Endothelial cell (in vitro differentiated cells): Measurements from ENCODE around the gene ARMCX1. TPM values are rescaled to one million over a fixed set of nuclear protein-coding genes. Genes with fewer than 3 reads are reported as not detected.
A peak's percentile ranks its signal among the peaks of the same experiment; 100 is the strongest.
"Not testable (repeated sequence)": the region's sequence is repeated elsewhere in the genome, so short reads cannot be mapped to it uniquely, and the experiment has no call there.

ENCODE experiments used
- DNase-seq: peaks from one replicate; pipeline ENCODE4 v3.0.0; 2021; ENCODE audit warnings: low spot score
- H3K27ac Mint-ChIP-seq: one replicate; pipeline ENCODE4 v1.8.0; 2021; ENCODE audit warnings: mixed read lengths, inconsistent platforms; ENCODE audit not compliant: unreplicated experiment
- H3K27me3 Mint-ChIP-seq: one replicate; pipeline ENCODE4 v1.8.0; 2021; ENCODE audit warnings: mild to moderate bottlenecking, moderate library complexity, mixed read lengths, inconsistent platforms; ENCODE audit not compliant: unreplicated experiment
- H3K36me3 Mint-ChIP-seq: one replicate; pipeline ENCODE4 v1.8.0; 2021; ENCODE audit warnings: mild to moderate bottlenecking, low read depth, mixed read lengths, inconsistent platforms; ENCODE audit not compliant: unreplicated experiment
- H3K4me1 Mint-ChIP-seq: one replicate; pipeline ENCODE4 v1.8.0; 2021; ENCODE audit warnings: mild to moderate bottlenecking, mixed read lengths, inconsistent platforms; ENCODE audit not compliant: unreplicated experiment
- H3K4me3 Mint-ChIP-seq: one replicate; pipeline ENCODE4 v1.8.0; 2021; ENCODE audit warnings: mild to moderate bottlenecking, mixed read lengths, inconsistent platforms; ENCODE audit not compliant: unreplicated experiment
- H3K9me3 Mint-ChIP-seq: one replicate; pipeline ENCODE4 v1.8.0; 2021; ENCODE audit warnings: mixed read lengths, inconsistent platforms; ENCODE audit not compliant: unreplicated experiment
- long read RNA-seq: library from polyadenylated mRNA; unstranded; transcript quantifications from one replicate; pipeline ENCODE4 v2.0.0, GENCODE V29; 2020; ENCODE audit not compliant: unreplicated experiment
- total RNA-seq: library from RNA; stranded (reverse); fragmentation: NEBNext Ultra II Directional; extraction: Animal tissue kit (Norgen Biotek cat#: 25700); gene quantifications from one replicate; pipeline ENCODE4 v1.2.1, GENCODE V29; 2021; ENCODE audit not compliant: unreplicated experiment
- TF ChIP-seq, protein P1 (sequence below): fragments of 200-600 bp; sonication (generic); IDR thresholded peaks from one replicate; pipeline ENCODE4 v1.5.0; 2021; ENCODE audit warnings: antibody characterized with exemption; ENCODE audit not compliant: unreplicated experiment

ARMCX1 gene
- total RNA-seq = 35.2 TPM
- long read RNA-seq, transcript ARMCX1-201 (4 exons, 2,141 nt) = major isoform, 36 of 48 reads
- long read RNA-seq, partial matches to known transcripts = 0 of 48 reads
- long read RNA-seq, other reads (novel, unspliced or antisense) = 12 of 48 reads

- no peaks in the 10 kb centered on the region for H3K9me3 Mint-ChIP-seq
- peak within 1 kb of the TSS; percentile 91 for H3K4me3 Mint-ChIP-seq
- peak within 1 kb of the TSS; percentile 93 for H3K27ac Mint-ChIP-seq
- H3K27me3 Mint-ChIP-seq = peaks cover 11% of the 10 kb centered on the region
- TF ChIP-seq, protein P1, sequence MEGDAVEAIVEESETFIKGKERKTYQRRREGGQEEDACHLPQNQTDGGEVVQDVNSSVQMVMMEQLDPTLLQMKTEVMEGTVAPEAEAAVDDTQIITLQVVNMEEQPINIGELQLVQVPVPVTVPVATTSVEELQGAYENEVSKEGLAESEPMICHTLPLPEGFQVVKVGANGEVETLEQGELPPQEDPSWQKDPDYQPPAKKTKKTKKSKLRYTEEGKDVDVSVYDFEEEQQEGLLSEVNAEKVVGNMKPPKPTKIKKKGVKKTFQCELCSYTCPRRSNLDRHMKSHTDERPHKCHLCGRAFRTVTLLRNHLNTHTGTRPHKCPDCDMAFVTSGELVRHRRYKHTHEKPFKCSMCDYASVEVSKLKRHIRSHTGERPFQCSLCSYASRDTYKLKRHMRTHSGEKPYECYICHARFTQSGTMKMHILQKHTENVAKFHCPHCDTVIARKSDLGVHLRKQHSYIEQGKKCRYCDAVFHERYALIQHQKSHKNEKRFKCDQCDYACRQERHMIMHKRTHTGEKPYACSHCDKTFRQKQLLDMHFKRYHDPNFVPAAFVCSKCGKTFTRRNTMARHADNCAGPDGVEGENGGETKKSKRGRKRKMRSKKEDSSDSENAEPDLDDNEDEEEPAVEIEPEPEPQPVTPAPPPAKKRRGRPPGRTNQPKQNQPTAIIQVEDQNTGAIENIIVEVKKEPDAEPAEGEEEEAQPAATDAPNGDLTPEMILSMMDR = no peak
- H3K4me1 Mint-ChIP-seq = peaks cover 9% of the 10 kb centered on the region
- DNase-seq = peak; percentile 45
- peaks cover 4% of the 10 kb centered on the region for H3K36me3 Mint-ChIP-seq
These were observed at the start of gene ARMCX1 for GRCh38 chrX:101550362-101550750. ARMCX1 (plus strand) TSS chrX:101550547; CDS start chrX:101552931, 2,384 bp downstream.

- peaks cover 12% of the 10 kb centered on the region for H3K36me3 Mint-ChIP-seq
- H3K27me3 Mint-ChIP-seq, H3K27ac Mint-ChIP-seq: not testable (repeated sequence)
These were observed 47.4 kb upstream of the ARMCX1 start for GRCh38 chrX:101502929-101503328.

GRCh38 chrX:101507372-101507771 is 43.0 kb upstream of the ARMCX1 start:
- H3K4me1 Mint-ChIP-seq = no peaks in the 10 kb centered on the region

More at GRCh38 chrX:101502929-101503328, 47.4 kb upstream of the ARMCX1 start:
- not testable (repeated sequence) for H3K4me3 Mint-ChIP-seq, H3K4me1 Mint-ChIP-seq, H3K9me3 Mint-ChIP-seq, DNase-seq

GRCh38 chrX:101507986-101508385 is 42.4 kb upstream of the ARMCX1 start:
- no peak overlapping the region for H3K27ac Mint-ChIP-seq
- H3K36me3 Mint-ChIP-seq = peaks cover 5% of the 10 kb centered on the region
- TF ChIP-seq, protein P1 = no peak
- H3K27me3 Mint-ChIP-seq = peaks cover 1% of the 10 kb centered on the region
- H3K9me3 Mint-ChIP-seq = no peaks in the 10 kb centered on the region
- no peak overlapping the region for H3K4me3 Mint-ChIP-seq
- no peaks in the 10 kb centered on the region for H3K4me1 Mint-ChIP-seq
- no peak for DNase-seq

More at GRCh38 chrX:101507372-101507771, 43.0 kb upstream of the ARMCX1 start:
- no peak for DNase-seq
- H3K27ac Mint-ChIP-seq = no peak overlapping the region
- no peaks in the 10 kb centered on the region for H3K9me3 Mint-ChIP-seq
- H3K27me3 Mint-ChIP-seq = peaks cover 1% of the 10 kb centered on the region
- peaks cover 5% of the 10 kb centered on the region for H3K36me3 Mint-ChIP-seq
- TF ChIP-seq, protein P1 = no peak
- no peak overlapping the region for H3K4me3 Mint-ChIP-seq

- H3K36me3 Mint-ChIP-seq = no peaks in the 10 kb centered on the region
- no peak for DNase-seq
- no peak overlapping the region for H3K4me3 Mint-ChIP-seq
- peak overlapping the region; percentile 36 for H3K27ac Mint-ChIP-seq
- TF ChIP-seq, protein P1 = no peak
- H3K4me1 Mint-ChIP-seq = no peaks in the 10 kb centered on the region
- H3K9me3 Mint-ChIP-seq = no peaks in the 10 kb centered on the region
- peaks cover 2% of the 10 kb centered on the region for H3K27me3 Mint-ChIP-seq
These were observed 19.4 kb upstream of the ARMCX1 start for GRCh38 chrX:101530944-101531343.
